Common myeloid progenitor, CD34-positive (primary cell): Measurements from ENCODE around the gene SFXN2.
"Not testable (repeated sequence)": the region's sequence is repeated elsewhere in the genome, so short reads cannot be mapped to it uniquely, and the experiment has no call there.

Experiments used
- CTCF ChIA-PET: fragments of 350-600 bp; sonication (Branson Sonifier 250); formaldehyde crosslinking; loops from one replicate; lab custom pipeline; 2021; ENCODE audit warnings: antibody characterized with exemption; lab: Charles Lee
- POLR2A ChIA-PET: fragments of 350-600 bp; sonication (Branson Sonifier 250); formaldehyde crosslinking; loops from one replicate; lab custom pipeline; 2021; ENCODE audit warnings: antibody characterized with exemption; lab: Charles Lee
- DNase-seq, 3 donors: peaks; one replicate each; pipeline versions ENCODE4 v3.0.0 to v3.0.0-alpha.2; 2013
- H3K27ac ChIP-seq, 2 experiments: 1 replicate in 1 of 2; 2 replicates in 1 of 2; pipeline ENCODE4 v1.7.0; 2013; ENCODE audit warnings: inconsistent platforms in 2 of 2, low read length in 2 of 2, mild to moderate bottlenecking in 2 of 2, low read depth in 1 of 2, moderate library complexity in 1 of 2; ENCODE audit not compliant: severe bottlenecking in 2 of 2, insufficient read depth in 1 of 2, poor library complexity in 1 of 2
- H3K27me3 ChIP-seq, 5 experiments: replicated peaks in 2 of 5; 1 replicate in 3 of 5; 2 replicates in 2 of 5; pipeline versions ENCODE4 v1.6.1 to v1.7.0; 2013; ENCODE audit warnings: low read length in 4 of 5, mild to moderate bottlenecking in 2 of 5, moderate library complexity in 2 of 5, inconsistent platforms in 1 of 5; ENCODE audit not compliant: insufficient read depth in 5 of 5, control insufficient read depth in 4 of 5
- H3K36me3 ChIP-seq, 4 experiments: 1 replicate in 2 of 4; 2 replicates in 2 of 4; pipeline versions ENCODE4 v1.6.1 to v1.7.0; 2013; ENCODE audit warnings: low read length in 3 of 4, control low read depth in 1 of 4, mild to moderate bottlenecking in 1 of 4; ENCODE audit not compliant: control insufficient read depth in 4 of 4, insufficient read depth in 4 of 4
- H3K4me1 ChIP-seq, 4 experiments: 1 replicate in 3 of 4; 2 replicates in 1 of 4; pipeline versions ENCODE4 v1.6.1 to v1.7.1; 2013; ENCODE audit warnings: low read length in 3 of 4, mild to moderate bottlenecking in 3 of 4, control low read depth in 1 of 4, inconsistent platforms in 1 of 4, moderate library complexity in 1 of 4; ENCODE audit not compliant: control insufficient read depth in 4 of 4, insufficient read depth in 4 of 4; ENCODE audit errors: control extremely low read depth in 1 of 4
- H3K4me3 ChIP-seq, 7 experiments: 1 replicate in 4 of 7; 2 replicates in 3 of 7; pipeline versions ENCODE4 v1.5.1 to v1.7.0; 2013; ENCODE audit warnings: mild to moderate bottlenecking in 7 of 7, low read length in 6 of 7, moderate library complexity in 6 of 7, inconsistent platforms in 2 of 7, low read depth in 2 of 7, control low read depth in 1 of 7; ENCODE audit not compliant: insufficient read depth in 4 of 7, control insufficient read depth in 1 of 7; ENCODE audit errors: extremely low read depth in 1 of 7
- H3K9me3 ChIP-seq, 5 experiments: 1 replicate in 4 of 5; 2 replicates in 1 of 5; pipeline versions ENCODE4 v1.6.1 to v1.7.1; 2013; ENCODE audit warnings: low read length in 4 of 5, mild to moderate bottlenecking in 2 of 5, inconsistent platforms in 1 of 5, low read depth in 1 of 5, moderate library complexity in 1 of 5; ENCODE audit not compliant: control insufficient read depth in 4 of 5, insufficient read depth in 2 of 5; ENCODE audit errors: control extremely low read depth in 1 of 5
- WGBS: methylation state at CpG from one replicate; pipeline ENCODE4 v1.1.5; 2013; ENCODE audit not compliant: insufficient coverage; 5-methylcytosine and 5-hydroxymethylcytosine counted together

The SFXN2 gene

DNA sequence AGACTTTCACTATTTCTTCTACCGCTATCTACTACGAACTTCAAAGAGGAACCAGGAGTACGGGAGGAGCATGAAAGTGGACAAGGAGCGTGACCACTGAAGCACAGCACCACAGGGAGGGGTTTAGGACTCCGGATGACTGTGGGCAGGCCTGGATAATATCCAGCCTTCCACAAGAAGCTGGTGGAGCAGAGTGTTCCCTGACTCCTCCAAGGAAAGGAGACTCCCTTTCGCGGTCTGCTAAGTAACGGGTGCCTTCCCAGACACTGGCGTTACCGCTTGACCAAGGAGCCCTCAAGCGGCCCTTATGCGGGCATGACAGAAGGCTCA lies 44.5 kb downstream of the SFXN2 start:
- H3K27me3 ChIP-seq, H3K4me3 ChIP-seq, DNase-seq, H3K27ac ChIP-seq, H3K36me3 ChIP-seq, POLR2A ChIA-PET, H3K9me3 ChIP-seq: not testable (repeated sequence)
- CTCF ChIA-PET, result interaction anchor here (1.2 to 1.7 kb wide), 3 partner anchors 17 to 54 kb away, joined by 3 to 5 read pairs (median 5); no protein-coding TSS in a partner anchor
- WGBS, result 83% methylated on average over 5 of the region's 12 CpGs
- H3K4me1 ChIP-seq, result peaks cover 0 to 13% (median 2%) of the 10 kb centered on the region in 4 experiments

DNA sequence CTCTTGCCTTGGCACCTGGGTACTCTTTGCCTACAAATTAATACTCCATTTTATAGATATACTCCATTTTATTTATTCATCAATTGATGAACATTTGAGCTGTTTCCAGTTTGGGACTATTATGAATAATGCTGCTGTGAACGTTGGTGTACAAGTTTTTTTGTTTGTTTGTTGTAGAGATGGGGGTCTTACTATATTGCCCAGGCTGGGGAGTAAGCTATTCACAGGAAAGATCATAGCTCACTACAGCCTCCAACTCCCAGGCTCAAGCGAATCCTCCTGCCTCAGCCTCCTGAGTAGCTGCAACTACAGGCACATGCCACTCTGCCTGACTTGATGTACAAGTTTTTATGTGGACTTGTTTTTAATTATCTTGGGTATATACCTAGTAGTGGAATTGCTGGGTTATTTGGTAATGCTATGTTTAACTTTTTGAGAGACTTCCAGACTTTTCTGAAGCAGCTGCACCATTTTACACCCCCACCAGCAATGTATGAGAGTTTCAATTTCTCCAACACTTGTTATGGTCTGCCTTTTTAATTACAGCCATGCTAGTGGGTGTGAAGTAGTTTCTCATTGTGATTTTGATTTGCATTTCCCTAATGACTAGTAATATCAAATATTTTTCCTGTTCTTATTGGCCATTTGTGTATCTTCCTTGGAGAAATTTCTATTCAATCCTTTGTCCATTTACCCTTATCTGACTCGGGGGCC lies 45.2 kb downstream of the SFXN2 start:
- no peak for DNase-seq
- no peaks in the 10 kb centered on the region for H3K27me3 ChIP-seq
- H3K9me3 ChIP-seq, result peaks cover 0 to 2% (median 0%) of the 10 kb centered on the region in 5 experiments
- ChIA-PET POLR2A (no interaction called here), CTCF (interaction anchor here (0.8 to 1.7 kb wide), 5 partner anchors 13 to 53 kb away, joined by 3 to 5 read pairs (median 4); no protein-coding TSS in a partner anchor)
- no peak overlapping the region for H3K27ac ChIP-seq
- 92% methylated on average over 2 of the region's 3 CpGs for WGBS
- H3K36me3 ChIP-seq, result peaks cover 0 to 9% (median 8%) of the 10 kb centered on the region in 4 experiments
- peaks cover 0 to 13% (median 7%) of the 10 kb centered on the region in 4 experiments for H3K4me1 ChIP-seq
- H3K4me3 ChIP-seq, result no peak overlapping the region

DNA sequence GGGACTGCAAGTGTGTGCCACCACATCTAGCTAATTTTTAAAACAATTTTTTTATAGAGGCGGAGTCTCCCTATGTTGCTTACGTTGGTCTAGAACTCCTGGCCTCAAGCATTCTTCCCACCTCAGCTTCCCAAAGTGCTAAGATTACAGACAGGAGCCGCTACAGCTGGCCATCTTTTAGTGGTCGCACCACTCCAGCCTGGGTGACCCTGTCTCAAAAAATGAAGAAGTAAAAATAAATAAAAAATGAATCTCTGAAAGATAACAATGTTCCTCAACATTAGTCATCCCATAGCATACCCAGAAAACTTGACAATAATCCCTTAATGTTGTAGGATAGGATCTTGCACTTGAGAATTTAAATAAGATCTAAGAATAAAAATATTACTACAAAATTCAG lies 47.5 kb downstream of the SFXN2 start:
- peaks cover 6 to 18% (median 14%) of the 10 kb centered on the region in 4 experiments for H3K4me1 ChIP-seq
- POLR2A ChIA-PET, result no interaction called here
- peaks cover 0 to 14% (median 8%) of the 10 kb centered on the region in 4 experiments for H3K36me3 ChIP-seq
- WGBS, result 100% methylated on average over 2 of the region's 4 CpGs
- no peak overlapping the region for H3K4me3 ChIP-seq
- peaks cover 0 to 2% (median 0%) of the 10 kb centered on the region in 5 experiments for H3K9me3 ChIP-seq
- H3K27me3 ChIP-seq, result no peaks in the 10 kb centered on the region
- peak overlapping the region in 1 of 2 experiments; percentile 43 for H3K27ac ChIP-seq
- CTCF ChIA-PET, result interaction anchor here (1.0 to 4.1 kb wide), 4 partner anchors 9 to 50 kb away, joined by 3 to 29 read pairs (median 3); no protein-coding TSS in a partner anchor
- no peak for DNase-seq

DNA sequence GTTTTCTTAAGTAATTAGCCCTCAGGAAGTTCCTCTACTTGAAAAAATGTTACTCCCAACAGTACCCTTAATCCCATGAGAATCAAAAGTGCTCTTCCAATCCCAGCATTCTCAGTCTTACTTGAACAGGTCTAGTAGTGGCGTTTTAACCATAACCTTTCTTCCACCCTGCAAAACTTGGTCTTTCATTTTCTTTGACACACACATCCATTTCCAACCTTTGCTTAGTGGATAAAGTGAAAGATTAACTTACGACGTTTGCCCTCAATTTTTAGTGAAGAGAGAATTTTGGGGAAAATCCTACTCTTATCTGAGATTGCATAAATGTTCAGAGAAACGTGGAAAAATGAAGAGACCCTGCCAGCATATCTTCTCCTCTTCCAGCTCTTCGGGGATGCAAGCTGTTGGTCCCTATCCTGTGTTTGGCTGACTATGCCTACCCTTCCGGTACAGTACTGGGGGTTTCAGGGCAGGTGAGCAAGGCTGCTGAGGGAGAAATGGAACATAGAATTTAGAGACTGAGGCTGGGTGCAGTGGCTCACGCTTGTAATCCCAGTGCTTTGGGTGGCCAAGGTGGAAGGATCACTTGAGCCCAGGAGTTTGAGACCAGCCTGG lies 48.1 kb downstream of the SFXN2 start:
- 96% methylated on average over 4 of the region's 7 CpGs for WGBS
- peaks cover 9 to 18% (median 15%) of the 10 kb centered on the region in 4 experiments for H3K4me1 ChIP-seq
- peaks cover 0 to 14% (median 8%) of the 10 kb centered on the region in 4 experiments for H3K36me3 ChIP-seq
- H3K27me3 ChIP-seq, result no peaks in the 10 kb centered on the region
- ChIA-PET CTCF (interaction anchor here (1.0 to 4.1 kb wide), 5 partner anchors 9 to 50 kb away, joined by 3 to 29 read pairs (median 3); no protein-coding TSS in a partner anchor), POLR2A (interaction anchor here (0.7 kb wide), 1 partner anchor 1757 kb away, joined by 4 read pairs; no protein-coding TSS in a partner anchor)
- no peak overlapping the region for H3K4me3 ChIP-seq
- peak overlapping the region in 1 of 2 experiments; percentile 43 for H3K27ac ChIP-seq
- DNase-seq, result no peak
- H3K9me3 ChIP-seq, result peaks cover 0 to 2% (median 0%) of the 10 kb centered on the region in 5 experiments

DNA sequence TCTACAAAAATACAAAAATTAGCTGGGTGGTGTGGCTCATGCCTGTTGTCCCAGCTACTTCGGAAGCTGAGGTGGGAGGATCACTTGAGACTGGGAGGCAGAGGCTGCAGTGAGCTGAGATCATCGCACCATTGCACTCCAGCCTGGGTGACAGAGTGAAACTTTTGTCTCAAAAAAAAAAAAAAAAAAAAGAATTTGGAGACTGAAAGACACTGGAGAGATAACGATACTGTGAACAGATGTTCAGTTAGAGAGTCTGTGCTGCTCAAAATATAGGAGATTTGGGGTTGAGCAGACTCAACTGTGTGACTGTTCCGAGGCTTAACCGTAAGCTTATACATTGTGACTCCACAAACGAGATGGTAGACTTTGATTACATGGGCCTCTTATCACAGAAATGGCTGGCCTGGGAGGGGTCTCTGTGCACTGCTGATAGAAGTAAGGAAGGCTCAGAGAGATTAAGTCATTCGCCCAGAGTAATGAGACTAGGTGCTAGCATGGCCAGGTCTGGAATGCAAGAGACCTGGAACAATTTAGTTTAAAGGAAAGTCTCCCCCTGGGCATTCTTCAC lies 48.7 kb downstream of the SFXN2 start:
- ChIA-PET CTCF (interaction anchor here (1.0 to 4.1 kb wide), 3 partner anchors 8 to 49 kb away, joined by 3 to 29 read pairs (median 3); no protein-coding TSS in a partner anchor), POLR2A (interaction anchor here (0.6 to 1.2 kb wide), 3 partner anchors 9 to 1756 kb away, joined by 3 to 4 read pairs (median 3); no protein-coding TSS in a partner anchor)
- 91% methylated on average over 7 of the region's 7 CpGs for WGBS

DNA sequence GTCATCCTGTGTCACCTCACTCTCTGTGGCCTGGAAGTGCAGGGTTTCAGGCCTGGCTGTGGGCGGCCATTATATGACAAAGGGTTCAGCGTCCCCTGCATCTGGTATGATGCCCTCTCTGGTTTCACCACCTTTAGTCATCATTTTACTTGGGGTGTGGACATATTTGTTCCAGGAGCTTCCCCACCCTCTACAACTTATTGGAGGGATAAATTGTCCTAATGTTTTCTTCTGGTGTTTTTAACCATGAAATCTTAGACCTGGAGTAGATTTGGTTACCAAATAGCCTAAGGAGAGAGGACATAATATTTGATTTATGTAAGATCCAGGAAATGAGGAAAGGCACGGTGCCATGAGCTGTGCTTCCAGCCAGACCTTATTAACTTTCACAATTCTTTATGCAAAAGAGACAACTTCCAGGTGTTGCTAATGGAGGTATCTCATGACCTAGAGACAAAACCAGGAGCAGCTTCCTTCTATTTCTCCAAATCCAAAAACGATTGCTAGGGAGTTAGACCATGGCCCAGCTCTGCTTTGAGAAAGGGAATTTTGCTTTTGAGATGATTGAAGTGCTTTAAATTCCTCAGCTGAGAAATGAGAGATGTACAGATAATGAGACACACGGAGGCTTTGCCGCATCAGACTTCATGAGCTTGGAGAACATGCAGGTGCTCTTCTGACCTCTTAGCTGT lies 50.2 kb downstream of the SFXN2 start:
- Histone ChIP-seq H3K4me1 (peaks cover 9 to 18% (median 13%) of the 10 kb centered on the region in 4 experiments), H3K36me3 (peaks cover 0 to 14% (median 5%) of the 10 kb centered on the region in 4 experiments), H3K4me3 (no peak overlapping the region), H3K27ac (no peak overlapping the region), H3K27me3 (no peaks in the 10 kb centered on the region), H3K9me3 (peaks cover 0 to under 1% (median 0%) of the 10 kb centered on the region in 5 experiments)
- WGBS, result 97% methylated on average over 4 of the region's 6 CpGs
- POLR2A ChIA-PET, result no interaction called here
- CTCF ChIA-PET, result interaction anchor here (0.8 to 4.1 kb wide), 5 partner anchors 9 to 47 kb away, joined by 3 to 29 read pairs (median 4); no protein-coding TSS in a partner anchor
- DNase-seq, result no peak

More for the DNA sequence above, 48.7 kb downstream of the SFXN2 start:
- Histone ChIP-seq H3K9me3 (peaks cover 0 to 2% (median 0%) of the 10 kb centered on the region in 5 experiments), H3K36me3 (peaks cover 0 to 14% (median 8%) of the 10 kb centered on the region in 4 experiments), H3K4me1 (peaks cover 9 to 18% (median 14%) of the 10 kb centered on the region in 4 experiments), H3K27ac (peak overlapping the region in 1 of 2 experiments; percentile 43), H3K4me3 (no peak overlapping the region), H3K27me3 (no peaks in the 10 kb centered on the region)
- DNase-seq, result peak in 2 of 3 donors; percentile 44 to 63
